GM12878 (cell line): ENCODE data around the gene MAFF. TPM values are rescaled to one million over a fixed set of nuclear protein-coding genes. Genes with fewer than 3 reads are reported as not detected.

Experiments used
- ATAC-seq: fragments of 200-7000 bp; cut with Tn5 transposase; 3 replicates; pipeline ENCODE4 v1.9.1; 2020; ENCODE audit warnings: mild to moderate bottlenecking, moderate library complexity
- BruUV-seq: library from RNA; stranded (reverse); fragments of 400-500 nt; replicated peaks from 2 replicates; lab custom pipeline; 2021; lab: Mats Ljungman, UMichigan
- CTCF ChIA-PET: fragments of 300-600 bp; sonication (Branson Sonifier 250); formaldehyde crosslinking; extraction: SDS; loops from one replicate; lab custom pipeline; 2021; ENCODE audit warnings: inconsistent platforms; lab: Yijun Ruan, JAX
- POLR2A ChIA-PET: fragments of 350-600 bp; formaldehyde crosslinking; extraction: SDS; loops from one replicate; lab custom pipeline; 2021; ENCODE audit warnings: inconsistent platforms; lab: Charles Lee
- RAD21 ChIA-PET: fragments of 300-600 bp; sonication (Branson Sonifier 250); formaldehyde crosslinking; loops from one replicate; lab custom pipeline; 2023; ENCODE audit warnings: antibody characterized with exemption; ENCODE audit not compliant: unreplicated experiment; lab: Charles Lee
- SMC1A ChIA-PET: fragments of 300-600 bp; sonication (Branson Sonifier 250); formaldehyde crosslinking; loops from one replicate; lab custom pipeline; 2023; ENCODE audit not compliant: unreplicated experiment, uncharacterized antibody; lab: Charles Lee
- DNase-seq: peaks from one replicate; pipeline ENCODE4 v3.0.0-alpha.2; 2011; ENCODE audit warnings: low read depth, low spot score
- FAIRE-seq: peaks from 3 replicates; lab custom pipeline; 2011; peaks lifted over from hg19 to GRCh38; lab: Jason Lieb, UNC
- H2AFZ ChIP-seq: 2 replicates; pipeline ENCODE4 v1.6.0; 2011; ENCODE audit warnings: low read depth, low read length, control low read depth; ENCODE audit not compliant: control insufficient read depth
- H3K27ac ChIP-seq: 2 replicates; pipeline ENCODE4 v1.5.1; 2011; ENCODE audit warnings: control low read depth; ENCODE audit not compliant: control insufficient read depth, insufficient read depth
- H3K27me3 ChIP-seq, 2 experiments: replicated peaks in 1 of 2; 2 replicates each; pipeline versions ENCODE4 v1.6.0 to v1.6.1; 2011; ENCODE audit warnings: low read length in 1 of 2; ENCODE audit not compliant: control insufficient read depth in 2 of 2, insufficient read depth in 2 of 2
- H3K36me3 ChIP-seq, 2 experiments: 2 replicates each; pipeline ENCODE4 v1.5.1; 2011; ENCODE audit warnings: low read length in 1 of 2; ENCODE audit not compliant: control insufficient read depth in 2 of 2, insufficient read depth in 2 of 2
- H3K4me1 ChIP-seq: 2 replicates; pipeline ENCODE4 v1.6.1; 2011; ENCODE audit warnings: mild to moderate bottlenecking, low read length, moderate library complexity, mixed read lengths; ENCODE audit not compliant: control insufficient read depth, insufficient read depth
- H3K4me2 ChIP-seq: 2 replicates; pipeline ENCODE4 v1.6.0; 2011; ENCODE audit warnings: control low read depth; ENCODE audit not compliant: control insufficient read depth, insufficient read depth
- H3K4me3 ChIP-seq: fragments of 200-600 bp; sonication (generic); 2 replicates; pipeline ENCODE4 v1.5.1; 2016
- H3K79me2 ChIP-seq: 2 replicates; pipeline ENCODE4 v1.6.0; 2011; ENCODE audit warnings: low read length; ENCODE audit not compliant: control insufficient read depth, insufficient read depth
- H3K9ac ChIP-seq: 2 replicates; pipeline ENCODE4 v1.8.0; 2011; ENCODE audit warnings: low read length, control low read depth, mixed read lengths; ENCODE audit not compliant: control insufficient read depth, insufficient read depth
- H3K9me3 ChIP-seq: replicated peaks from 3 replicates; pipeline ENCODE4 v1.5.1; 2011; ENCODE audit warnings: mild to moderate bottlenecking, low read length; ENCODE audit not compliant: control insufficient read depth, insufficient read depth
- H4K20me1 ChIP-seq: 2 replicates; pipeline ENCODE4 v1.6.0; 2011; ENCODE audit not compliant: control insufficient read depth, insufficient read depth
- ASH2L ChIP-seq: fragments of 300-600, 200-600 bp; sonication (generic); IDR thresholded peaks from 2 replicates; pipeline ENCODE4 v1.6.1; 2017; ENCODE audit warnings: low read depth, mild to moderate bottlenecking, borderline replicate concordance
- BACH1 ChIP-seq: fragments of 450-650 bp; IDR thresholded peaks from 2 replicates; pipeline ENCODE4 v1.6.1; 2017; ENCODE audit warnings: mild to moderate bottlenecking, borderline replicate concordance
- CHD4 ChIP-seq: fragments of 200-600 bp; sonication (generic); IDR thresholded peaks from 2 replicates; pipeline ENCODE4 v1.6.1; 2016; ENCODE audit warnings: mild to moderate bottlenecking
- CREM ChIP-seq: IDR thresholded peaks from 2 replicates; pipeline ENCODE4 v1.6.1; 2014; ENCODE audit warnings: antibody characterized with exemption, low read depth
- FOXK2 ChIP-seq: fragments of 450-650 bp; IDR thresholded peaks from 2 replicates; pipeline ENCODE4 v1.6.1; 2017; ENCODE audit warnings: mild to moderate bottlenecking, moderate library complexity
- FOXM1 ChIP-seq: IDR thresholded peaks from 2 replicates; pipeline ENCODE4 v1.6.1; 2012; ENCODE audit warnings: low read depth, mild to moderate bottlenecking, inconsistent platforms, low read length, moderate library complexity
- HCFC1 ChIP-seq: fragments of 150-350 bp; IDR thresholded peaks from 2 replicates; pipeline ENCODE4 v1.6.1; 2014; ENCODE audit warnings: low read length
- HDGF ChIP-seq: fragments of 450-650 bp; IDR thresholded peaks from 2 replicates; pipeline ENCODE4 v1.6.1; 2016; ENCODE audit warnings: antibody characterized with exemption
- RAD51 ChIP-seq: fragments of 450-650 bp; IDR thresholded peaks from 2 replicates; pipeline ENCODE4 v1.6.1; 2016; ENCODE audit warnings: moderate library complexity, mild to moderate bottlenecking, inconsistent platforms
- SMARCA5 ChIP-seq: fragments of 450-650 bp; IDR thresholded peaks from 2 replicates; pipeline ENCODE4 v1.6.1; 2017; ENCODE audit warnings: mild to moderate bottlenecking
- SP1 ChIP-seq: IDR thresholded peaks from one replicate; pipeline ENCODE4 v1.6.1; 2011; ENCODE audit warnings: low read depth, low read length
- WRNIP1 ChIP-seq: IDR thresholded peaks from 2 replicates; pipeline ENCODE4 v1.6.1; 2011; ENCODE audit warnings: low read depth, low read length, improper control_type of control experiment, borderline replicate concordance
- ZSCAN29 ChIP-seq: fragments of 450-650 bp; IDR thresholded peaks from 2 replicates; pipeline ENCODE4 v1.6.1; 2017; ENCODE audit warnings: mild to moderate bottlenecking, moderate library complexity
- WGBS: methylation state at CpG from one replicate; pipeline ENCODE4 v1.1.6; 2016; ENCODE audit warnings: low lambda C conversion rate; ENCODE audit not compliant: insufficient replicate concordance, insufficient coverage; ENCODE audit errors: missing lambda C conversion rate; 5-methylcytosine and 5-hydroxymethylcytosine counted together
- in situ Hi-C: fragments of 300-500 bp; cut with MboI; formaldehyde crosslinking; loops from 9 replicates; pipeline ENCODE4 v1.14.3; 2018; ENCODE audit warnings: mixed read lengths
- intact Hi-C: fragments of 100-400 bp; cut with micrococcal nuclease; formaldehyde crosslinking; loops from one replicate; pipeline ENCODE4 v1.14.2; 2022; ENCODE audit not compliant: unreplicated experiment
- polyA plus RNA-seq, 11 experiments: library from polyadenylated mRNA; depleted of rRNA in 4 of 11; unstranded in 6 of 11; stranded (reverse) in 5 of 11; fragments of >200 nt; fragmentation: Nextera tagmentation in 4 of 11; fragmentation: Illumina TruSeq in 1 of 11; extraction: Ambion mirVana in 4 of 11; extraction: Trizol in 1 of 11; gene quantifications; 1 replicate in 1 of 11; 2 replicates in 10 of 11; pipeline versions ENCODE4 v1.2.1 to v1.2.3, GENCODE V29; 2011 to 2016; ENCODE audit warnings: inconsistent platforms in 2 of 11, missing spikeins in 2 of 11, low read depth in 1 of 11
- total RNA-seq, 4 experiments: library from RNA; depleted of rRNA in 3 of 4; stranded (reverse); fragments of >200 nt in 3 of 4; fragmentation: Illumina TruSeq in 1 of 4; extraction: Trizol in 1 of 4; gene quantifications; 2 replicates each; pipeline versions ENCODE4 v1.2.1 to v1.2.3, GENCODE V29; 2013 to 2021
- TF ChIP-seq, protein P1 (sequence below): IDR thresholded peaks from 2 replicates; pipeline ENCODE4 v1.6.1; 2012; ENCODE audit warnings: improper control_type of control experiment, low read depth, low read length; ENCODE audit not compliant: insufficient replicate concordance
- TF ChIP-seq, protein P2 (sequence below): fragments of 450-650 bp; IDR thresholded peaks from 2 replicates; pipeline ENCODE4 v1.6.1; 2018; ENCODE audit warnings: borderline replicate concordance, mild to moderate bottlenecking; ENCODE audit not compliant: partially characterized antibody

MAFF gene
- total and polyA plus RNA-seq, 10 of the 15 experiments (the other 5 are each of a cell fraction or from before 2014, with no cell fraction given): 0.22 to 2.3 (median 0.81) TPM; not detected in 1

GRCh38 chr22:38163844-38164550 is 37.8 kb upstream of the MAFF start:
- no peak overlapping the region for H3K9ac ChIP-seq
- no TSS peak for BruUV-seq
- ChIA-PET SMC1A (interaction anchor here (1.9 kb wide), 1 partner anchor 14 kb away, joined by 6 read pairs; no protein-coding TSS in a partner anchor), RAD21 (interaction anchor here (1.2 to 1.5 kb wide), 2 partner anchors 17 to 50 kb away, joined by 3 read pairs; no protein-coding TSS in a partner anchor), CTCF (no interaction called here), POLR2A (interaction anchor here (0.9 kb wide), 1 partner anchor 18 kb away, joined by 3 read pairs; no protein-coding TSS in a partner anchor)
- intact Hi-C loops: loop anchor here (2.0 to 5.0 kb wide), 2 partner anchors 17 to 143 kb away; partner anchors contain the start of gene PLA2G6
- peaks cover 4 to 5% of the 10 kb centered on the region in 2 experiments; a peak in 3 of 4 replicates for H3K36me3 ChIP-seq
- no peak overlapping the region for H3K27ac ChIP-seq
- no peaks in the 10 kb centered on the region for H3K27me3 ChIP-seq
- no peak for DNase-seq
- FAIRE-seq: no peak
- H3K79me2 ChIP-seq: no peaks in the 10 kb centered on the region; the same call in 1 of the 2 replicates
- no peaks in the 10 kb centered on the region for H4K20me1 ChIP-seq
- ATAC-seq: no peak
- peaks cover 20% of the 10 kb centered on the region for H3K4me1 ChIP-seq
- H2AFZ ChIP-seq: no peak overlapping the region
- in situ Hi-C loops: no loop called here
- H3K4me3 ChIP-seq: no peak overlapping the region
- TF ChIP-seq FOXM1 (no peak), WRNIP1 (no peak), CHD4 (no peak), RAD51 (no peak), SP1 (no peak), HDGF (no peak), SMARCA5 (no peak), ASH2L (no peak), HCFC1 (no peak), FOXK2 (no peak), CREM (no peak), ZSCAN29 (no peak), BACH1 (no peak)
- TF ChIP-seq, protein P1, sequence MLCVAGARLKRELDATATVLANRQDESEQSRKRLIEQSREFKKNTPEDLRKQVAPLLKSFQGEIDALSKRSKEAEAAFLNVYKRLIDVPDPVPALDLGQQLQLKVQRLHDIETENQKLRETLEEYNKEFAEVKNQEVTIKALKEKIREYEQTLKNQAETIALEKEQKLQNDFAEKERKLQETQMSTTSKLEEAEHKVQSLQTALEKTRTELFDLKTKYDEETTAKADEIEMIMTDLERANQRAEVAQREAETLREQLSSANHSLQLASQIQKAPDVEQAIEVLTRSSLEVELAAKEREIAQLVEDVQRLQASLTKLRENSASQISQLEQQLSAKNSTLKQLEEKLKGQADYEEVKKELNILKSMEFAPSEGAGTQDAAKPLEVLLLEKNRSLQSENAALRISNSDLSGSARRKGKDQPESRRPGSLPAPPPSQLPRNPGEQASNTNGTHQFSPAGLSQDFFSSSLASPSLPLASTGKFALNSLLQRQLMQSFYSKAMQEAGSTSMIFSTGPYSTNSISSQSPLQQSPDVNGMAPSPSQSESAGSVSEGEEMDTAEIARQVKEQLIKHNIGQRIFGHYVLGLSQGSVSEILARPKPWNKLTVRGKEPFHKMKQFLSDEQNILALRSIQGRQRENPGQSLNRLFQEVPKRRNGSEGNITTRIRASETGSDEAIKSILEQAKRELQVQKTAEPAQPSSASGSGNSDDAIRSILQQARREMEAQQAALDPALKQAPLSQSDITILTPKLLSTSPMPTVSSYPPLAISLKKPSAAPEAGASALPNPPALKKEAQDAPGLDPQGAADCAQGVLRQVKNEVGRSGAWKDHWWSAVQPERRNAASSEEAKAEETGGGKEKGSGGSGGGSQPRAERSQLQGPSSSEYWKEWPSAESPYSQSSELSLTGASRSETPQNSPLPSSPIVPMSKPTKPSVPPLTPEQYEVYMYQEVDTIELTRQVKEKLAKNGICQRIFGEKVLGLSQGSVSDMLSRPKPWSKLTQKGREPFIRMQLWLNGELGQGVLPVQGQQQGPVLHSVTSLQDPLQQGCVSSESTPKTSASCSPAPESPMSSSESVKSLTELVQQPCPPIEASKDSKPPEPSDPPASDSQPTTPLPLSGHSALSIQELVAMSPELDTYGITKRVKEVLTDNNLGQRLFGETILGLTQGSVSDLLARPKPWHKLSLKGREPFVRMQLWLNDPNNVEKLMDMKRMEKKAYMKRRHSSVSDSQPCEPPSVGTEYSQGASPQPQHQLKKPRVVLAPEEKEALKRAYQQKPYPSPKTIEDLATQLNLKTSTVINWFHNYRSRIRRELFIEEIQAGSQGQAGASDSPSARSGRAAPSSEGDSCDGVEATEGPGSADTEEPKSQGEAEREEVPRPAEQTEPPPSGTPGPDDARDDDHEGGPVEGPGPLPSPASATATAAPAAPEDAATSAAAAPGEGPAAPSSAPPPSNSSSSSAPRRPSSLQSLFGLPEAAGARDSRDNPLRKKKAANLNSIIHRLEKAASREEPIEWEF: no peak
- TF ChIP-seq, protein P2, sequence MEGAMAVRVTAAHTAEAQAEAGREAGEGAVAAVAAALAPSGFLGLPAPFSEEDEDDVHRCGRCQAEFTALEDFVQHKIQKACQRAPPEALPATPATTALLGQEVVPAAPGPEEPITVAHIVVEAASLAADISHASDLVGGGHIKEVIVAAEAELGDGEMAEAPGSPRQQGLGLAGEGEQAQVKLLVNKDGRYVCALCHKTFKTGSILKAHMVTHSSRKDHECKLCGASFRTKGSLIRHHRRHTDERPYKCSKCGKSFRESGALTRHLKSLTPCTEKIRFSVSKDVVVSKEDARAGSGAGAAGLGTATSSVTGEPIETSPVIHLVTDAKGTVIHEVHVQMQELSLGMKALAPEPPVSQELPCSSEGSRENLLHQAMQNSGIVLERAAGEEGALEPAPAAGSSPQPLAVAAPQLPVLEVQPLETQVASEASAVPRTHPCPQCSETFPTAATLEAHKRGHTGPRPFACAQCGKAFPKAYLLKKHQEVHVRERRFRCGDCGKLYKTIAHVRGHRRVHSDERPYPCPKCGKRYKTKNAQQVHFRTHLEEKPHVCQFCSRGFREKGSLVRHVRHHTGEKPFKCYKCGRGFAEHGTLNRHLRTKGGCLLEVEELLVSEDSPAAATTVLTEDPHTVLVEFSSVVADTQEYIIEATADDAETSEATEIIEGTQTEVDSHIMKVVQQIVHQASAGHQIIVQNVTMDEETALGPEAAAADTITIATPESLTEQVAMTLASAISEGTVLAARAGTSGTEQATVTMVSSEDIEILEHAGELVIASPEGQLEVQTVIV: no peak
- no peak overlapping the region for H3K4me2 ChIP-seq
- WGBS: 86% methylated on average over 13 of the region's 13 CpGs
- H3K9me3 ChIP-seq: peaks cover 2% of the 10 kb centered on the region; the same call in 1 of the 3 replicates
